WTC11 (cell line): Measurements from ENCODE around the gene MYH10.

Source experiments
- AFF4 ChIP-seq: sonication (generic); formaldehyde crosslinking; IDR thresholded peaks from 2 replicates; pipeline ENCODE4 v1.8.1; 2023; ENCODE audit warnings: mild to moderate bottlenecking, missing genetic modification reagents, borderline replicate concordance
- CTCF ChIP-seq: fragments of 200-600 bp; IDR thresholded peaks from 2 replicates; pipeline ENCODE4 v1.8.0; 2022; ENCODE audit warnings: antibody characterized with exemption
- MXD4 ChIP-seq: fragments of 250-450 bp; sonication (Bioruptor Pico); IDR thresholded peaks from 2 replicates; pipeline ENCODE4 v1.8.0; 2021; ENCODE audit warnings: mild to moderate bottlenecking, moderate library complexity, borderline replicate concordance
- NFYB ChIP-seq: sonication (generic); formaldehyde crosslinking; conservative IDR thresholded peaks from 2 replicates; pipeline ENCODE4 v1.8.0; 2022; ENCODE audit warnings: low read depth, missing genetic modification reagents
- ZNF232 ChIP-seq: sonication (generic); formaldehyde crosslinking; IDR thresholded peaks from 2 replicates; pipeline ENCODE4 v1.8.0; 2022; ENCODE audit warnings: mild to moderate bottlenecking, missing genetic modification reagents

GRCh38 chr17:8542599-8543502, 87.7 kb downstream of the MYH10 start:
- TF ChIP-seq CTCF (no peak), ZNF232 (no peak), MXD4 (CRISPR knock-in tag) (no peak), AFF4 (CRISPR knock-in tag) (no peak), NFYB (no peak)
